WTC11 (cell line): Measurements from ENCODE around the gene ERFL.

Experiments used
- SMAD4 ChIP-seq: sonication (generic); formaldehyde crosslinking; IDR thresholded peaks from 2 replicates; pipeline ENCODE4 v1.8.0; 2022; ENCODE audit warnings: mild to moderate bottlenecking, missing genetic modification reagents
- TP53 ChIP-seq: sonication (generic); formaldehyde crosslinking; IDR thresholded peaks from 2 replicates; pipeline ENCODE4 v1.8.1; 2023; ENCODE audit warnings: mild to moderate bottlenecking, missing genetic modification reagents
- ZNF121 ChIP-seq: sonication (generic); formaldehyde crosslinking; IDR thresholded peaks from 2 replicates; pipeline ENCODE4 v1.8.0; 2023; ENCODE audit warnings: missing genetic modification reagents
- TF ChIP-seq, protein P1 (sequence below): fragments of 200-600 bp; IDR thresholded peaks from 2 replicates; pipeline ENCODE4 v1.8.0; 2022; ENCODE audit warnings: antibody characterized with exemption
- TF ChIP-seq, protein P2 (sequence below): sonication (generic); formaldehyde crosslinking; conservative IDR thresholded peaks from 2 replicates; pipeline ENCODE4 v1.8.1; 2022; ENCODE audit warnings: mild to moderate bottlenecking, missing genetic modification reagents
- TF ChIP-seq, protein P3 (sequence below): sonication (generic); formaldehyde crosslinking; IDR thresholded peaks from 2 replicates; pipeline ENCODE4 v1.8.0; 2022; ENCODE audit warnings: missing genetic modification reagents
- TF ChIP-seq, protein P4 (sequence below): sonication (generic); formaldehyde crosslinking; IDR thresholded peaks from 2 replicates; pipeline ENCODE4 v1.8.0; 2022; ENCODE audit warnings: mild to moderate bottlenecking, missing genetic modification reagents
- TF ChIP-seq, protein P5 (sequence below): sonication (generic); formaldehyde crosslinking; IDR thresholded peaks from 2 replicates; pipeline ENCODE4 v1.8.0; 2022; ENCODE audit warnings: mild to moderate bottlenecking, missing genetic modification reagents

DNA sequence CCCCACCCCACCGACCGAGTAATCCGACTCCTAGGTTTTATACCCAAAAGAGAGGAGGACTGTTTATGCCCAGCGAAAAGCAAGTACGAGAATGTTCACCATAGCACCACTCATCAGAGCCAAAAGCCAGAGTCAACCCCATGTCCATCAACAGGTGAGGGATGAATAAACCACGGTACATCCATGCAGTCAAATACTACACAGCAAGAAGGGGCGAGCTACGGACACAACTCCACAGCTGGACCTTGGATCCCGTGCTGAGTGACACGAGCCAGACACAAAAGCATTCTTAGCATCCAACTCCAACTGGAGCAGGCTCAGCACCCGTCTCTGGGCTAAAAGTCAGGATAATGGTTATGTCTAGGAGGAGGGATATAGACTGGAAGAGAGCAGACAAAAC lies 43.1 kb upstream of the ERFL start:
- TF ChIP-seq, protein P1, sequence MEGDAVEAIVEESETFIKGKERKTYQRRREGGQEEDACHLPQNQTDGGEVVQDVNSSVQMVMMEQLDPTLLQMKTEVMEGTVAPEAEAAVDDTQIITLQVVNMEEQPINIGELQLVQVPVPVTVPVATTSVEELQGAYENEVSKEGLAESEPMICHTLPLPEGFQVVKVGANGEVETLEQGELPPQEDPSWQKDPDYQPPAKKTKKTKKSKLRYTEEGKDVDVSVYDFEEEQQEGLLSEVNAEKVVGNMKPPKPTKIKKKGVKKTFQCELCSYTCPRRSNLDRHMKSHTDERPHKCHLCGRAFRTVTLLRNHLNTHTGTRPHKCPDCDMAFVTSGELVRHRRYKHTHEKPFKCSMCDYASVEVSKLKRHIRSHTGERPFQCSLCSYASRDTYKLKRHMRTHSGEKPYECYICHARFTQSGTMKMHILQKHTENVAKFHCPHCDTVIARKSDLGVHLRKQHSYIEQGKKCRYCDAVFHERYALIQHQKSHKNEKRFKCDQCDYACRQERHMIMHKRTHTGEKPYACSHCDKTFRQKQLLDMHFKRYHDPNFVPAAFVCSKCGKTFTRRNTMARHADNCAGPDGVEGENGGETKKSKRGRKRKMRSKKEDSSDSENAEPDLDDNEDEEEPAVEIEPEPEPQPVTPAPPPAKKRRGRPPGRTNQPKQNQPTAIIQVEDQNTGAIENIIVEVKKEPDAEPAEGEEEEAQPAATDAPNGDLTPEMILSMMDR, result no peak
- TF ChIP-seq SMAD4 (no peak), ZNF121 (CRISPR knock-in tag) (no peak), TP53 (CRISPR knock-in tag) (no peak)
- TF ChIP-seq, protein P2, sequence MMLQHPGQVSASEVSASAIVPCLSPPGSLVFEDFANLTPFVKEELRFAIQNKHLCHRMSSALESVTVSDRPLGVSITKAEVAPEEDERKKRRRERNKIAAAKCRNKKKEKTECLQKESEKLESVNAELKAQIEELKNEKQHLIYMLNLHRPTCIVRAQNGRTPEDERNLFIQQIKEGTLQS (CRISPR knock-in tag), result no peak
- TF ChIP-seq, protein P3, sequence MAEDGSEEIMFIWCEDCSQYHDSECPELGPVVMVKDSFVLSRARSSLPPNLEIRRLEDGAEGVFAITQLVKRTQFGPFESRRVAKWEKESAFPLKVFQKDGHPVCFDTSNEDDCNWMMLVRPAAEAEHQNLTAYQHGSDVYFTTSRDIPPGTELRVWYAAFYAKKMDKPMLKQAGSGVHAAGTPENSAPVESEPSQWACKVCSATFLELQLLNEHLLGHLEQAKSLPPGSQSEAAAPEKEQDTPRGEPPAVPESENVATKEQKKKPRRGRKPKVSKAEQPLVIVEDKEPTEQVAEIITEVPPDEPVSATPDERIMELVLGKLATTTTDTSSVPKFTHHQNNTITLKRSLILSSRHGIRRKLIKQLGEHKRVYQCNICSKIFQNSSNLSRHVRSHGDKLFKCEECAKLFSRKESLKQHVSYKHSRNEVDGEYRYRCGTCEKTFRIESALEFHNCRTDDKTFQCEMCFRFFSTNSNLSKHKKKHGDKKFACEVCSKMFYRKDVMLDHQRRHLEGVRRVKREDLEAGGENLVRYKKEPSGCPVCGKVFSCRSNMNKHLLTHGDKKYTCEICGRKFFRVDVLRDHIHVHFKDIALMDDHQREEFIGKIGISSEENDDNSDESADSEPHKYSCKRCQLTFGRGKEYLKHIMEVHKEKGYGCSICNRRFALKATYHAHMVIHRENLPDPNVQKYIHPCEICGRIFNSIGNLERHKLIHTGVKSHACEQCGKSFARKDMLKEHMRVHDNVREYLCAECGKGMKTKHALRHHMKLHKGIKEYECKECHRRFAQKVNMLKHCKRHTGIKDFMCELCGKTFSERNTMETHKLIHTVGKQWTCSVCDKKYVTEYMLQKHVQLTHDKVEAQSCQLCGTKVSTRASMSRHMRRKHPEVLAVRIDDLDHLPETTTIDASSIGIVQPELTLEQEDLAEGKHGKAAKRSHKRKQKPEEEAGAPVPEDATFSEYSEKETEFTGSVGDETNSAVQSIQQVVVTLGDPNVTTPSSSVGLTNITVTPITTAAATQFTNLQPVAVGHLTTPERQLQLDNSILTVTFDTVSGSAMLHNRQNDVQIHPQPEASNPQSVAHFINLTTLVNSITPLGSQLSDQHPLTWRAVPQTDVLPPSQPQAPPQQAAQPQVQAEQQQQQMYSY, result no peak
- TF ChIP-seq, protein P4, sequence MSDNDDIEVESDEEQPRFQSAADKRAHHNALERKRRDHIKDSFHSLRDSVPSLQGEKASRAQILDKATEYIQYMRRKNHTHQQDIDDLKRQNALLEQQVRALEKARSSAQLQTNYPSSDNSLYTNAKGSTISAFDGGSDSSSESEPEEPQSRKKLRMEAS (CRISPR knock-in tag), result no peak
- TF ChIP-seq, protein P5, sequence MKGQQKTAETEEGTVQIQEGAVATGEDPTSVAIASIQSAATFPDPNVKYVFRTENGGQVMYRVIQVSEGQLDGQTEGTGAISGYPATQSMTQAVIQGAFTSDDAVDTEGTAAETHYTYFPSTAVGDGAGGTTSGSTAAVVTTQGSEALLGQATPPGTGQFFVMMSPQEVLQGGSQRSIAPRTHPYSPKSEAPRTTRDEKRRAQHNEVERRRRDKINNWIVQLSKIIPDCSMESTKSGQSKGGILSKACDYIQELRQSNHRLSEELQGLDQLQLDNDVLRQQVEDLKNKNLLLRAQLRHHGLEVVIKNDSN, result no peak
